RWPE1 (cell line): ENCODE data around the gene PDGFRA.
"Not testable (repeated sequence)": the region's sequence is repeated elsewhere in the genome, so short reads cannot be mapped to it uniquely, and the experiment has no call there.

Experiments used
- CTCF ChIA-PET: fragments of 350-600 bp; sonication (Branson Sonifier 250); formaldehyde crosslinking; extraction: SDS; loops from one replicate; lab custom pipeline; 2021; lab: Yijun Ruan, JAX
- POLR2A ChIA-PET: fragments of 400-600 bp; formaldehyde crosslinking; extraction: SDS; loops from one replicate; lab custom pipeline; 2020; ENCODE audit warnings: antibody characterized with exemption; ENCODE audit not compliant: low non-redundant PET; lab: Yijun Ruan, JAX
- DNase-seq: peaks from one replicate; pipeline ENCODE4 v3.0.0; 2012; ENCODE audit warnings: low spot score
- H3K27ac ChIP-seq: fragments of 450-650 bp; 2 replicates; pipeline ENCODE4 v1.5.1; 2017
- TF ChIP-seq, protein P1 (sequence below): fragments of 450-650 bp; conservative IDR thresholded peaks from 2 replicates; pipeline ENCODE4 v1.5.1; 2017; ENCODE audit warnings: low read depth, mild to moderate bottlenecking

Gene PDGFRA

DNA sequence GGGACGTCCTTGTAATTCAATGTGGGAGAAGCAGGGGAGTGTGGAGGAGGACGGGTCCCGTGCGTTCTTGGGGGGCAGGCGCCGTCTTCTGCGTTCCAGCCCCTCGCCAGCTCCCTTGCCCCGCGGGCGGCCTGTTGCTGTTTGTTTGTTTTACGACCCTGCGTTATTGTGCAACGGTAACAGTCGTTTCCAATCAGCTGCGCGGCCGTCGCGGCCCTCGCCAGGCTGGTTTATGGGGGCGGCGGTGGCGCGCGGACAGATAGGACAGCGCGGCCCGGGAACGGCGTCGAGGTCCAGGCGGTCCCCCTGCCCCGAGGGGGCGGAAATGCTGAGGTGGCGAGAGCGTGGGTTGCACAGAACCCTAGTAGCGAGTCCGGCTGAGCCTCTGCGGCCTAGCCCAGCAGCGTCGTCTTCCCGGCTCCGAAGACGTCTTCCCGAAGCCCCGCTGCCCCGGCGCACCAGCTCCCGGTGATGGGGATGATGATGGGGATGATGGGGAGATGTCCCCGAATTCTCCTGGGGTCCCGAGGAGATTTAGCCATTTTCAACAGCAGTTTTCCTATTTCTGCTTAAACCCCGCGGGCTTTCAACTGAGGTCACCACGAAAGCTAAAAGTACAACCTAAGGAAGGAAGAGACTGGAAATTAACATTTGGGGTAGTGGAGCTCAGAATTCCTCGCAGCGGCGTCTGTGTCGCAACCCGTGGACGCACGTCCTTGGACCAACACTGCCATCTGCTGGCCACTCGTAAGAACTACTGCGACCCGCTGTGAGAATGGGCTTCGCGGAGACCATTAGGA is 4.8 kb downstream of the PDGFRA start:
- TF ChIP-seq, protein P1, sequence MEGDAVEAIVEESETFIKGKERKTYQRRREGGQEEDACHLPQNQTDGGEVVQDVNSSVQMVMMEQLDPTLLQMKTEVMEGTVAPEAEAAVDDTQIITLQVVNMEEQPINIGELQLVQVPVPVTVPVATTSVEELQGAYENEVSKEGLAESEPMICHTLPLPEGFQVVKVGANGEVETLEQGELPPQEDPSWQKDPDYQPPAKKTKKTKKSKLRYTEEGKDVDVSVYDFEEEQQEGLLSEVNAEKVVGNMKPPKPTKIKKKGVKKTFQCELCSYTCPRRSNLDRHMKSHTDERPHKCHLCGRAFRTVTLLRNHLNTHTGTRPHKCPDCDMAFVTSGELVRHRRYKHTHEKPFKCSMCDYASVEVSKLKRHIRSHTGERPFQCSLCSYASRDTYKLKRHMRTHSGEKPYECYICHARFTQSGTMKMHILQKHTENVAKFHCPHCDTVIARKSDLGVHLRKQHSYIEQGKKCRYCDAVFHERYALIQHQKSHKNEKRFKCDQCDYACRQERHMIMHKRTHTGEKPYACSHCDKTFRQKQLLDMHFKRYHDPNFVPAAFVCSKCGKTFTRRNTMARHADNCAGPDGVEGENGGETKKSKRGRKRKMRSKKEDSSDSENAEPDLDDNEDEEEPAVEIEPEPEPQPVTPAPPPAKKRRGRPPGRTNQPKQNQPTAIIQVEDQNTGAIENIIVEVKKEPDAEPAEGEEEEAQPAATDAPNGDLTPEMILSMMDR = peak; percentile 82
- DNase-seq = peak; percentile 74
- ChIA-PET POLR2A (no interaction called here), CTCF (interaction anchor here (0.6 to 3.4 kb wide), 32 partner anchors 8 to 1251 kb away, joined by 3 to 28 read pairs (median 4); partner anchors contain the start of gene SCFD2)
- H3K27ac ChIP-seq = peak overlapping the region; percentile 18; the same call in 1 of the 2 replicates

DNA sequence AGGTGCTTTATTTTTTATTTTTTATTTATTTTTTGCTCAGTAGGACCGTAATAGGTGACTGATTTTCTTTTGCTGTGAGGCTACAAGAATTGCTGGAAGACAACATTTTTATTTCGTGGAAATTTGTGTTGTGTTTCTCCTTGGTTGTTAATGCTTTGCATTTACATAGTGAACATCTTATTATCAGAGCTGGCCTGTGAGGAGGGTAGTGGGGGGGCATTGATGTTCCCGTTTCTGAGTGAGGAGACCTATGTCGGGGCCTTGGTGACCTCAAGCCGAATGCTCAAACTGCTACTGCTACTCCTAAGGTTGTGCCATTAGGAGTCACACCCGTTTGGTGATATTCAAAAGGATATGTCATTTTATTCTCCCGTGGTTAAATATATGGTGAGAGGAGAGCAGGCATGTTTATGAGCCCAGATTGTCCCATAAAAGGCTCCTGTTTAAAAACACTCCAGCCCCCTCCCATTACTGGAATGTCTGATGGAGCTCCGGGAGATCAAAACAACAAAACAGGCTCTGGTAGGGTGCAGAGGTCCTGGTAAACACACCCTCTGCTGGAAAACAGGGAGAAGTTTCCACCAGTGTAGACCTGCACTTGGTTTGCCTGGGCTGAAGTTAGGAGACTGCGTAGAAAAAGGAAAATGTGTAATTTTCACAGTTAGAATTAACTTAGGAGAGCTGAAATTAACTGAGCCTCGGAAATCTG is 5.6 kb downstream of the PDGFRA start:
- CTCF ChIA-PET = interaction anchor here (0.5 to 3.4 kb wide), 20 partner anchors 9 to 1251 kb away, joined by 3 to 28 read pairs (median 4); partner anchors contain the start of gene SCFD2
- POLR2A ChIA-PET = no interaction called here
- no peak overlapping the region for H3K27ac ChIP-seq
- no peak for DNase-seq
- TF ChIP-seq, protein P1 = peak; percentile 31; the same call in 1 of the 2 replicates

DNA sequence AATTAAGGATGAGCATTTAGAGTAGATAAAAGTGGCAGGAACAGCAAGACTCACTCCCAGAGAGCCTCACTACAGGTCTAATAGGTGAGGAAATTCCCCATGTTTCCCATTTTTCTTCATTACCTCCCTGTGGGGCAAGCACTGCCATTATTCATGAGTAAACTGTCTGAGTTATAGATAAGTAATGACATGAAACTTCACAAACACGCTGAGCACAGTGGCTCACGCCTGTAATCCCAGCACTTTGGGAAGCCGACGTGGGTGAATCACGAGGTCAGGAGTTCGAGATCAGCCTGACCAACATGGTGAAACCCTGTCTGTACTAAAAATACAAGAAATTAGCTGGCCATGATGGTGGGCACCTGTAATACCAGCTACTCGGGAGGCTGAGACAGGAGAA is 7.2 kb downstream of the PDGFRA start:
- POLR2A ChIA-PET, DNase-seq, H3K27ac ChIP-seq: not testable (repeated sequence)
- CTCF ChIA-PET = interaction anchor here (1.0 kb wide), 1 partner anchor 1254 kb away, joined by 3 read pairs; no protein-coding TSS in a partner anchor

DNA sequence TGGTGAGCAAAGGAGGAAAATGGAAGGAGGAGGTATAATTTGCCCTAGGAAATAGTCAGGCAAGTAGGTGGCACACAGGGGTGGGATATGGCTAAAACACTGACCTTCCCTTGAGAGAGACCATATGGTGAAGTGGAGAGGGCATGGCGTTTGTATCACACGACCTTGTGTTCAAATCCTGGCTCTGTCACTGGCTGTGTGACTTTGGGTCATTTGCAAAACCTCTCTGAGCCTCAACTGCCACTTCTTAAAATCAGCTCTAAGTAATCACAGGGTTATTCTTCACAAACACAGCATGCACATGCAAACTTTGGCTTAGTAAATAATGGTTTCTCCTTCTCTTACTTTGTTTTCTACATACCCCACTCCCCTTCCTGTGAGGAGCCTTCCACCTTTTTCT is 8.7 kb downstream of the PDGFRA start:
- POLR2A ChIA-PET = no interaction called here

DNA sequence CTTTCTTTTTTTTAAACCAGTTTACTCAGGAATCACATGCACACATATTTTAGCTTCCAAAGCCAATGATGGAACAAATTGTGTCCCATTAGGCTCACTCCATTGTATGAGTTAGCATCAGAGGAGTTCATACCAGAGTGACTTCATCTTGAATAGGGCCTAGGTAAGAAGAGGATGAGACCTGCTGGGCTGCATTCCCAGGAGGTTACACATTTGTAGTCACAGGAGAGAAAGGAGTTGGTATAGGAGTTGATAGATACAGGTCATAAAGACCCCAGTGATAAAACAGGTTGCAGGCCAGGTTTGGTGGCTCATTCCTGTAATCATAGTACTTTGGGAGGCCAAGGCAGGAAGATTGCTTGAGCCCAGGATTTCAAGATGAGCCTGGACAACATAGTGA is 9.3 kb downstream of the PDGFRA start:
- CTCF ChIA-PET = interaction anchor here (0.6 kb wide), 1 partner anchor 1801 kb away, joined by 3 read pairs; no protein-coding TSS in a partner anchor
- H3K27ac ChIP-seq = no peak overlapping the region
- no peak for DNase-seq
- POLR2A ChIA-PET = no interaction called here
- TF ChIP-seq, protein P1 = no peak

More for the DNA sequence above, 8.7 kb downstream of the PDGFRA start:
- TF ChIP-seq, protein P1 = no peak
- DNase-seq = no peak
- CTCF ChIA-PET = interaction anchor here (0.5 kb wide), 2 partner anchors 746 to 1975 kb away, joined by 4 to 5 read pairs; no protein-coding TSS in a partner anchor
- no peak overlapping the region for H3K27ac ChIP-seq

DNA sequence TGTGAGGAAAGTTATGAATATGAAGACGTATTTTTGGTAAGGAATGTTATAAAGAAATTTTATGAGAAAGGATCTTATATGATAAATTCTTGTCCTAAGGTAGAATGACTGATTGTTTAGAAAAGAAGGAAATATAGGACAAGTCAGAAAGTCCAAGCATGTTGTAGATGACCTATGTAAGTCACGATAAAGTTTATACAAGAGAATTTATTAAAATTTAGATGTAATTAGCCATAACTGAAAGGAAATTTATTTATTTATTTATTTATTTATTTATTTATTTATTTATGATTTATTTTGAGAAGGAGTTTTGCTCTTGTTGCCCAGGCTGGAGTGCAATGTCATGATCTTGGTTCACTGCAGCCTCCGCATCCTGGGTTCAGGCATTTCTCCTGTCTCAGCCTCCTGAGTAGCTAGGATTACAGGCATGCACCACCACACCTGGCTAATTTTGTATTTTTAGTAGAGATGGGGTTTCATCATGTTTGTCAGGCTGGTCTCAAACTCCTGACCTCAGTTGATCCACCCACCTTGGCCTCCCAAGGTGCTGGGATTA is 12.3 kb downstream of the PDGFRA start:
- H3K27ac ChIP-seq, DNase-seq, CTCF ChIA-PET, POLR2A ChIA-PET: not testable (repeated sequence)

DNA sequence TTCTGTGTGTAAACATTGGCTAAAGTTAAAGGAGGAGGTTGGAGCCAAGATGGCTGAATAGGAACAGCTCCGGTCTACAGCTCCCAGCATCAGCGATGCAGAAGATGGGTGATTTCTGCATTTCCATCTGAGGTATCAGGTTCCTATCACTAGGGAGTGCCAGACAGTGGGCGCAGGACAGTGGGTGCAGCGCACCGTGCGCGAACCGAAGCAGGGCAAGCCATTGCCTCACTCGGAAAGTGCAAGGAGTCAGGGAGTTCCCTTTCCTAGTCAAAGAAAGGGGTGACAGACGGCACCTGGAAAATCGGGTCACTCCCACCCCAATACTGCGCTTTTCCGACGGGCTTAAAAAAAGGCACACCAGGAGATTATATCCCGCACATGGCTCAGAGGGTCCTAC is 14.4 kb downstream of the PDGFRA start:
- DNase-seq, CTCF ChIA-PET, H3K27ac ChIP-seq, POLR2A ChIA-PET: not testable (repeated sequence)

DNA sequence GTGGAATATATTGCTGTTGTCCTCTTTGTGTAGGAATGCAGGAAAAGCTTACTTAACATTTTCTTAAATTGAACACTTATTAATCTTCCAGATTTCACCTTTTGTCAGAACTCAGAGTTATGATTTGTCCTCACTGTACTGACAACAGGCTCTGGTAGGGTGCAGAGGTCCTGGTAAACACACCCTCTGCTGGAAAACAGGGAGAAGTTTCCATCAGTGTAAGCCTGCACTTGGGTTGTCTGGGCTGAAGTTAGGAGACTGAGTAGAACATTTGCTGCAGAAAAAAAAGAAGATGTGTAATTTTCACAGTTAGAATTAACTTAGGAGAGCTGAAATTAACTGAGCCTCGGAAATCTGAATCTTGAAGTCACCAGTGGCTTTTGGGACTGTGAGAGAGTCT is 23.2 kb downstream of the PDGFRA start:
- DNase-seq, POLR2A ChIA-PET, H3K27ac ChIP-seq, CTCF ChIA-PET: not testable (repeated sequence)
